Endothelial cell of umbilical vein (primary cell): Measurements from ENCODE around the gene ZNRD2. TPM values are rescaled to one million over a fixed set of nuclear protein-coding genes. Genes with fewer than 3 reads are reported as not detected.

Source experiments
- BruUV-seq: library from RNA; stranded (reverse); fragments of 400-500 nt; replicated peaks from 2 replicates; lab custom pipeline; 2021; lab: Mats Ljungman, UMichigan
- CTCF ChIA-PET: fragments of 300-600, 350-600 bp; sonication (Branson Sonifier 250); formaldehyde crosslinking; loops from one replicate; lab custom pipeline; 2021; ENCODE audit warnings: antibody characterized with exemption, inconsistent platforms; lab: Charles Lee
- POLR2A ChIA-PET: fragments of 300-600, 350-600 bp; sonication (Branson Sonifier 250); formaldehyde crosslinking; loops from one replicate; lab custom pipeline; 2021; ENCODE audit warnings: antibody characterized with exemption, inconsistent platforms; lab: Charles Lee
- DNase-seq: peaks from one replicate; pipeline ENCODE4 v3.0.0-alpha.2; 2011; ENCODE audit warnings: low read depth, low spot score
- FAIRE-seq: peaks from 2 replicates; lab custom pipeline; 2011; peaks lifted over from hg19 to GRCh38; lab: Jason Lieb, UNC
- H2AFZ ChIP-seq: 2 replicates; pipeline ENCODE4 v1.6.0; 2012; ENCODE audit warnings: low read depth, low read length, control low read depth, inconsistent platforms
- H3K27ac ChIP-seq: 2 replicates; pipeline ENCODE4 v1.5.1; 2011; ENCODE audit warnings: low read depth, mild to moderate bottlenecking, control low read depth, low read length, moderate library complexity; ENCODE audit not compliant: insufficient read depth
- H3K27me3 ChIP-seq, 2 experiments: 2 replicates each; pipeline versions ENCODE4 v1.6.0 to v1.6.1; 2011; ENCODE audit warnings: low read length in 2 of 2, mixed read lengths in 1 of 2; ENCODE audit not compliant: control insufficient read depth in 2 of 2, insufficient read depth in 2 of 2
- H3K36me3 ChIP-seq, 2 experiments: 2 replicates in 1 of 2; 3 replicates in 1 of 2; pipeline ENCODE4 v1.5.1; 2011; ENCODE audit warnings: low read length in 2 of 2, mild to moderate bottlenecking in 1 of 2, moderate library complexity in 1 of 2; ENCODE audit not compliant: control insufficient read depth in 2 of 2, insufficient read depth in 2 of 2; ENCODE audit errors: extremely low read depth in 1 of 2
- H3K4me1 ChIP-seq: 3 replicates; pipeline ENCODE4 v1.5.1; 2011; ENCODE audit warnings: mild to moderate bottlenecking, low read length; ENCODE audit not compliant: control insufficient read depth, insufficient read depth; ENCODE audit errors: extremely low read depth
- H3K4me2 ChIP-seq: 2 replicates; pipeline ENCODE4 v1.6.1; 2011; ENCODE audit warnings: low read length, control low read depth, mixed read lengths; ENCODE audit not compliant: insufficient read depth
- H3K4me3 ChIP-seq, 3 experiments: fragments of 200-600 bp in 1 of 3; sonication (generic), shearing (Covaris generic) in 1 of 3; replicated peaks in 1 of 3; 2 replicates each; pipeline ENCODE4 v1.5.1; 2011 to 2016; ENCODE audit warnings: control low read depth in 3 of 3, low read length in 3 of 3, mild to moderate bottlenecking in 2 of 3, inconsistent platforms in 1 of 3, low read depth in 1 of 3, moderate library complexity in 1 of 3; ENCODE audit not compliant: insufficient read depth in 1 of 3
- H3K79me2 ChIP-seq: 2 replicates; pipeline ENCODE4 v1.6.0; 2012; ENCODE audit warnings: low read length, inconsistent platforms; ENCODE audit not compliant: control insufficient read depth, insufficient read depth
- H3K9ac ChIP-seq: replicated peaks from 2 replicates; pipeline ENCODE3; 2011; ENCODE audit warnings: low read length, control low read depth; ENCODE audit not compliant: insufficient read depth; ENCODE audit errors: extremely low read depth
- H3K9me1 ChIP-seq: replicated peaks from 3 replicates; pipeline ENCODE4 v1.6.0; 2011; ENCODE audit warnings: mild to moderate bottlenecking, low read length; ENCODE audit not compliant: control insufficient read depth, insufficient read depth; ENCODE audit errors: extremely low read depth
- H3K9me3 ChIP-seq: replicated peaks from 2 replicates; pipeline ENCODE4 v1.5.1; 2012; ENCODE audit warnings: low read length, inconsistent platforms; ENCODE audit not compliant: control insufficient read depth, insufficient read depth
- H4K20me1 ChIP-seq: replicated peaks from 2 replicates; pipeline ENCODE3; 2011; ENCODE audit warnings: mild to moderate bottlenecking, low read length; ENCODE audit not compliant: control insufficient read depth, insufficient read depth; ENCODE audit errors: extremely low read depth
- EZH2 ChIP-seq: IDR thresholded peaks from 2 replicates; pipeline ENCODE4 v1.6.1; 2012; ENCODE audit warnings: borderline replicate concordance, low read depth, mild to moderate bottlenecking, moderate library complexity, low read length, inconsistent platforms; ENCODE audit not compliant: severe bottlenecking
- FOS ChIP-seq: IDR thresholded peaks from 2 replicates; pipeline ENCODE4 v1.6.1; 2011; ENCODE audit warnings: mild to moderate bottlenecking, low read length, moderate library complexity, borderline replicate concordance; ENCODE audit not compliant: insufficient read depth
- GATA2 ChIP-seq: IDR thresholded peaks from 2 replicates; pipeline ENCODE4 v1.7.0; 2011; ENCODE audit warnings: low read depth, mild to moderate bottlenecking, moderate library complexity, mixed read lengths, low read length; ENCODE audit not compliant: insufficient read length, insufficient read depth
- JUN ChIP-seq: IDR thresholded peaks from 2 replicates; pipeline ENCODE4 v1.6.1; 2011; ENCODE audit warnings: borderline replicate concordance, low read depth; ENCODE audit not compliant: insufficient read length, insufficient read depth
- MYC ChIP-seq: IDR thresholded peaks from one replicate; pipeline ENCODE4 v1.6.1; 2011; ENCODE audit warnings: mild to moderate bottlenecking, low read depth, low read length
- POLR2A ChIP-seq: IDR thresholded peaks from 2 replicates; pipeline ENCODE4 v1.6.1; 2012; ENCODE audit warnings: low read depth, mild to moderate bottlenecking, control low read depth, low read length
- POLR2AphosphoS5 ChIP-seq: IDR thresholded peaks from 2 replicates; pipeline ENCODE4 v1.6.1; 2012; ENCODE audit warnings: low read depth, mild to moderate bottlenecking, control low read depth, low read length, moderate library complexity; ENCODE audit not compliant: insufficient read depth
- dilution Hi-C: fragments of 300-500 bp; cut with MboI; formaldehyde crosslinking; loops from one replicate; pipeline ENCODE4 v1.15.0; 2019; ENCODE audit warnings: low sequenced_read_pairs; ENCODE audit not compliant: extremely low pct_ligation_motif_present
- intact Hi-C: fragments of 100-400 bp; cut with micrococcal nuclease; formaldehyde crosslinking; loops from one replicate; pipeline ENCODE4 v1.10.0; 2022
- polyA plus RNA-seq, 4 experiments: library from polyadenylated mRNA; depleted of rRNA in 3 of 4; stranded (reverse) in 3 of 4; unstranded in 1 of 4; fragments of >200 nt; gene quantifications; 2 replicates each; pipeline versions ENCODE4 v1.2.1 to v1.2.3, GENCODE V29; 2011 to 2012; ENCODE audit warnings: missing spikeins in 1 of 4
- total RNA-seq: library from RNA; stranded (reverse); gene quantifications from 2 replicates; pipeline ENCODE4 v1.2.3, GENCODE V29; 2021
- TF ChIP-seq, protein P1 (sequence below), 2 donors: IDR thresholded peaks; 1 replicate in 1 of 2; 2 replicates in 1 of 2; pipeline ENCODE4 v1.5.1; 2011; ENCODE audit warnings: low read length in 2 of 2, mild to moderate bottlenecking in 2 of 2, moderate library complexity in 2 of 2, control low read depth in 1 of 2, inconsistent platforms in 1 of 2, low read depth in 1 of 2; ENCODE audit not compliant: insufficient read depth in 1 of 2; ENCODE audit errors: extremely low read depth in 1 of 2
- TF ChIP-seq, protein P2 (sequence below): IDR thresholded peaks from 2 replicates; pipeline ENCODE4 v1.6.1; 2011; ENCODE audit not compliant: insufficient read depth, insufficient read length

The ZNRD2 gene
- total and polyA plus RNA-seq, 2 donors (not counting 3 experiments of a cell fraction or from before 2014, with no cell fraction given) = 40.8 to 96.7 TPM

- no peaks in the 10 kb centered on the region for H3K27me3 ChIP-seq
- FAIRE-seq (no peak), DNase-seq (no peak)
- no peak overlapping the region for H3K27ac ChIP-seq
- peaks cover 55% of the 10 kb centered on the region for H3K4me1 ChIP-seq
- peak overlapping the region; percentile 5 for H3K4me2 ChIP-seq
- CTCF ChIA-PET = interaction anchor here (0.6 to 1.5 kb wide), 3 partner anchors 15 to 687 kb away, joined by 3 to 9 read pairs (median 3); no protein-coding TSS in a partner anchor
- H2AFZ ChIP-seq = no peak overlapping the region
- H3K9ac ChIP-seq = no peak overlapping the region
- H3K4me3 ChIP-seq = no peak overlapping the region
- H3K9me1 ChIP-seq = no peaks in the 10 kb centered on the region
- peaks cover 13 to 42% of the 10 kb centered on the region in 2 experiments for H3K36me3 ChIP-seq
- TF ChIP-seq MYC = no peak
- TF ChIP-seq, protein P1, sequence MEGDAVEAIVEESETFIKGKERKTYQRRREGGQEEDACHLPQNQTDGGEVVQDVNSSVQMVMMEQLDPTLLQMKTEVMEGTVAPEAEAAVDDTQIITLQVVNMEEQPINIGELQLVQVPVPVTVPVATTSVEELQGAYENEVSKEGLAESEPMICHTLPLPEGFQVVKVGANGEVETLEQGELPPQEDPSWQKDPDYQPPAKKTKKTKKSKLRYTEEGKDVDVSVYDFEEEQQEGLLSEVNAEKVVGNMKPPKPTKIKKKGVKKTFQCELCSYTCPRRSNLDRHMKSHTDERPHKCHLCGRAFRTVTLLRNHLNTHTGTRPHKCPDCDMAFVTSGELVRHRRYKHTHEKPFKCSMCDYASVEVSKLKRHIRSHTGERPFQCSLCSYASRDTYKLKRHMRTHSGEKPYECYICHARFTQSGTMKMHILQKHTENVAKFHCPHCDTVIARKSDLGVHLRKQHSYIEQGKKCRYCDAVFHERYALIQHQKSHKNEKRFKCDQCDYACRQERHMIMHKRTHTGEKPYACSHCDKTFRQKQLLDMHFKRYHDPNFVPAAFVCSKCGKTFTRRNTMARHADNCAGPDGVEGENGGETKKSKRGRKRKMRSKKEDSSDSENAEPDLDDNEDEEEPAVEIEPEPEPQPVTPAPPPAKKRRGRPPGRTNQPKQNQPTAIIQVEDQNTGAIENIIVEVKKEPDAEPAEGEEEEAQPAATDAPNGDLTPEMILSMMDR (IDR thresholded peaks at IDR 0.05; ENCODE audit: extremely low read depth in 1 of 2, insufficient read depth in 1 of 2, low read depth in 1 of 2, low read length in 2 of 2) = no peak
- TF ChIP-seq FOS = no peak
- no peak for TF ChIP-seq GATA2
- no peak for TF ChIP-seq POLR2A
- TF ChIP-seq JUN = no peak
- TF ChIP-seq EZH2 = no peak
- TF ChIP-seq, protein P2, sequence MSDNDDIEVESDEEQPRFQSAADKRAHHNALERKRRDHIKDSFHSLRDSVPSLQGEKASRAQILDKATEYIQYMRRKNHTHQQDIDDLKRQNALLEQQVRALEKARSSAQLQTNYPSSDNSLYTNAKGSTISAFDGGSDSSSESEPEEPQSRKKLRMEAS = no peak
- no peak for TF ChIP-seq POLR2AphosphoS5
- dilution Hi-C loops = no loop called here
- no peaks in the 10 kb centered on the region for H4K20me1 ChIP-seq
- BruUV-seq = no TSS peak
- POLR2A ChIA-PET = interaction anchor here (0.6 kb wide), 1 partner anchor 13 kb away, joined by 3 read pairs; no protein-coding TSS in a partner anchor
- H3K79me2 ChIP-seq = peaks cover 60% of the 10 kb centered on the region
- intact Hi-C loops = no loop called here
- H3K9me3 ChIP-seq = no peaks in the 10 kb centered on the region
These were observed 39.0 kb downstream of the ZNRD2 start for GRCh38 chr11:65609229-65609628.
